ENCODE results near the gene TMEM163. TPM values are rescaled to one million over a fixed set of nuclear protein-coding genes. Genes with fewer than 3 reads are reported as not detected.
A peak's percentile ranks its signal among the peaks of the same experiment; 100 is the strongest.

The TMEM163 gene
- total and polyA plus RNA-seq, 12 donors = 0.16 to 1.7 (median 0.37) TPM

DNA sequence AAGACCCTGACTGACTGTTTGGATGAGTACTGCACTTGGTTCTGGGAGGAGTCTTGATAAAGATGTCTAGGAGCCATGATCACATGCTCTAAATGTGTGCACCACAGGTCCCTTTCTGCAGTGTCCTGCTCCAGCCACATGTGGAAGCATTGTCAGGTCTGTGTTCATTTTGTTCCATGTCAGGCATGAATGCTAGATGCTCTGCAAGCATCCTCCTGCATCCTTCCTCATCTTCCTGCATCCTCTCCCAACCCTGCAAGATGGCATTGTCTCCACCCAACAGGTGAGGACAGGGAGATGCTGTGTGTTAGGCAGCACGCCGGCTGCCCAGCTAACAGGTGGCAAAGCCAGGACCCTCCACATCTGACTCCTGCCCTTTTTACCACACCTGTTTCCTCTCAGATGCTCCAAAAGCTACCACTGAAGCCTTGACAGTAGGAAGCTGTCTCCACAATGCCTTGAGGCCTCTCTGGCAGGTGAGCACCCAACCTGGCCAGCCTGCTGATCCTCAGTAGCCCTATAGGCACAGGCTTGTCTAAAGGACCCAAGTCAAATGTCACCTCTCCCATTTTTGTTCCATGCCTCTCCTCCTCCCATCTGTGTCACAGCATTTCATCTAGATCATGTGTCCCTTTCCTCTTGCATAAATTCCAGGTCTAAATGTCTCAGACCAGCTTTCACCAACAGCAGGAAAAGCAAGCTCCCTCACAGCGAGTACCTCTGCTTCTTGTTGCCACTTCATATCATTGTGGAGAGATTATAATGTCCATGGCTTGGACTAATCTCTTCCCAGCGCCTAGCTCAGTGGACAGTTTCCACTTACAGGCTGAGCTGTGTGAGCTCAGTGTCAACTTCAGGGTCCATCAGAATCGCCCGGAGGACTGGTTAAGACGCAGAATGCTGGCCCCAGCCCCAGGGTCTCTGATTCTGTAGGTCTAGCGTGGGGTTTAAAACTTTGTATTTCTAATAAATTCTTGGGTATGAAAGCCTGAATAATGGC lies 55.0 kb downstream of the TMEM163 start:
- TF ChIP-seq, protein P1, sequence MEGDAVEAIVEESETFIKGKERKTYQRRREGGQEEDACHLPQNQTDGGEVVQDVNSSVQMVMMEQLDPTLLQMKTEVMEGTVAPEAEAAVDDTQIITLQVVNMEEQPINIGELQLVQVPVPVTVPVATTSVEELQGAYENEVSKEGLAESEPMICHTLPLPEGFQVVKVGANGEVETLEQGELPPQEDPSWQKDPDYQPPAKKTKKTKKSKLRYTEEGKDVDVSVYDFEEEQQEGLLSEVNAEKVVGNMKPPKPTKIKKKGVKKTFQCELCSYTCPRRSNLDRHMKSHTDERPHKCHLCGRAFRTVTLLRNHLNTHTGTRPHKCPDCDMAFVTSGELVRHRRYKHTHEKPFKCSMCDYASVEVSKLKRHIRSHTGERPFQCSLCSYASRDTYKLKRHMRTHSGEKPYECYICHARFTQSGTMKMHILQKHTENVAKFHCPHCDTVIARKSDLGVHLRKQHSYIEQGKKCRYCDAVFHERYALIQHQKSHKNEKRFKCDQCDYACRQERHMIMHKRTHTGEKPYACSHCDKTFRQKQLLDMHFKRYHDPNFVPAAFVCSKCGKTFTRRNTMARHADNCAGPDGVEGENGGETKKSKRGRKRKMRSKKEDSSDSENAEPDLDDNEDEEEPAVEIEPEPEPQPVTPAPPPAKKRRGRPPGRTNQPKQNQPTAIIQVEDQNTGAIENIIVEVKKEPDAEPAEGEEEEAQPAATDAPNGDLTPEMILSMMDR (IDR thresholded peaks at IDR 0.05) = no peak
- ATAC-seq = peak in 1 of 8 donors; percentile 13
- DNase-seq = no peak
- intact Hi-C loops (cut with DNase I) = no loop called here
- Histone ChIP-seq H3K27ac (no peak overlapping the region), H3K4me1 (no peaks in the 10 kb centered on the region), H3K36me3 (no peaks in the 10 kb centered on the region), H3K9me3 (no peaks in the 10 kb centered on the region), H3K4me3 (no peak overlapping the region), H3K27me3 (peaks cover 0 to 19% (median 3%) of the 10 kb centered on the region in 7 donors)
- WGBS, 2 donors = 60 to 69% methylated on average over 8 of the region's 8 CpGs

DNA sequence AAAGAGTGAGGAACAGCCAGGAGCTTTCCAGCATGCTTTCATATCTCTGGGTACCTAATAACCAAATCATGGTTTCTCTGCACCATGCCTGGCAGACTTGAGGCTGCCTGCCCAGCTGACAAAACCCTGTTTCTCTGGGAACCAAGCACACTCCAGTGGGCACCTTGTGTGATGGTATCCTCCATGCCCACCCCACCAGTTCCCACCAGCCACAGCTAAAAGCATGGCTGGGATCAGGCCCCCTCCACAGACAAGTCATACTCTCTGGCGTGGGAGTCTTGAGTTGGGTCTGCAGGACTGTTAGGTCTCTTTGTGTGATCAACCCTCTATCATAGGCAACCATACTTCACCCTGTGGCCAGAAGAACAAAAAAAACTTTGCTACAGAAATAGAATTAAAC lies 56.0 kb downstream of the TMEM163 start:
- ATAC-seq (no peak), DNase-seq (no peak)
- TF ChIP-seq, protein P1 (IDR thresholded peaks at IDR 0.05) = no peak
- Histone ChIP-seq H3K9me3 (no peaks in the 10 kb centered on the region), H3K27ac (no peak overlapping the region), H3K4me3 (no peak overlapping the region), H3K36me3 (no peaks in the 10 kb centered on the region), H3K27me3 (peaks cover 0 to 19% (median 3%) of the 10 kb centered on the region in 7 donors), H3K4me1 (no peaks in the 10 kb centered on the region)
- 94 to 97% methylated on average over 1 of the region's 1 CpG for WGBS, 2 donors
- intact Hi-C loops (cut with DNase I) = no loop called here

GRCh38 chr2:134660626-134661402 lies 58.0 kb downstream of the TMEM163 start:
- intact Hi-C loops (cut with DNase I) = no loop called here
- ATAC-seq = no peak
- TF ChIP-seq, protein P1 (IDR thresholded peaks at IDR 0.05) = no peak
- no peak for DNase-seq
- Histone ChIP-seq H3K27me3 (peaks cover 0 to 19% (median 3%) of the 10 kb centered on the region in 7 donors), H3K4me3 (no peak overlapping the region), H3K27ac (no peak overlapping the region), H3K9me3 (no peaks in the 10 kb centered on the region), H3K4me1 (no peaks in the 10 kb centered on the region), H3K36me3 (no peaks in the 10 kb centered on the region)
- 83 to 89% methylated on average over 7 of the region's 7 CpGs for WGBS, 2 donors

- Histone ChIP-seq H3K4me1 (no peaks in the 10 kb centered on the region), H3K27ac (no peak overlapping the region), H3K9me3 (no peaks in the 10 kb centered on the region), H3K27me3 (peaks cover 0 to 19% (median 0%) of the 10 kb centered on the region in 7 donors), H3K4me3 (no peak overlapping the region), H3K36me3 (no peaks in the 10 kb centered on the region)
- DNase-seq (no peak), ATAC-seq (no peak)
- intact Hi-C loops (cut with DNase I) = no loop called here
- TF ChIP-seq, protein P1 (IDR thresholded peaks at IDR 0.05) = no peak
- 49 to 50% methylated on average over 2 of the region's 2 CpGs for WGBS, 2 donors
These were observed 59.1 kb downstream of the TMEM163 start for GRCh38 chr2:134659724-134660123.

All from heart right ventricle (tissue), 16 donors.